GM19467 (cell line): Measurements from ENCODE around the gene NALCN.

ENCODE experiments used
- ATAC-seq: cut with Tn5 transposase; IDR thresholded peaks from one replicate; pipeline ENCODE4 v1.9.1; 2021; ENCODE audit warnings: mild to moderate bottlenecking, moderate library complexity; ENCODE audit not compliant: unreplicated experiment

NALCN gene

DNA sequence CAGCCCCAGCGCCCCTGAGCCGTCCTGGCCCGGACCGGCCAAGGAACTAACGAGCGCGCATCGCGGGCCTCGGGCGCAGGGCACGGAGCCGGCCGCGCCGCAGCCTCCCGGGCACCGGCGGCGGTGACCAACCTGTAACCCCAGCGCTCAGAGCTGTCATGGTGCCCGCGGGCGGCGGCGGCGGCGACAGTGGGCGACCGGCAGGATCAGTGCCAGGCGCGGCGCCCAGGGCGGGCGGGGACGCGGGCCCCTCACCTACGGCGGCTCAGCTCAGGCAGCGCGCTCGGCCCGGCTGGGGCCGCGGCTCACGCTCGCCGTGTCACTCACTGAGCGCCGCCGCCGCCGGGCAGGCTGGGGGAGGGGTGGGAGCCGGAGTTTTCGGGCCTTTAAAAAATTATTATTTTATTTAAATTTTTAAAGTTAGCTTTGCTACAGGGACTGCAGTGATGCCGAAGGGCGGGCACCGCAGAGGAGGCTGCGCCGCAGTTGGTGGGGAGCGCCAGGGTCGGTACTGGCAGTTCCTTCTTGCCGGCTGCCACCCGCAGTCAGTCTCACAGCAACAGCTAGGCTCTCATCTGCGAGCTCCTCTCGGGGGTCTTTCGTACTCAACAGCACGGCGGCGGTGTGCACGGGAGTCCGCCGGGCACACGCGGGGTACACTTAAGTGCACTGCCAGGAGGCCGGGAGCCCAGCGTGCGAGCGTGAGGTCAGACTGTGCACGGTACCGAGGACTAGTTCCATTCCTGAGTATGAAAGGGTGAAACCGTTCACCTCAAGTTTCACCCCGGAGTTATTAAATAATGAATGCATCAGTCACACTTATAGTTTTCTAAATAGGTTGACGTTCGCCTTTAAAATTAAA, at the start of gene NALCN:
NALCN (minus strand) TSS at position 328 of the 862 bp plus-strand sequence. CDS start 17,382 bp downstream, outside the sequence.
- ATAC-seq: no peak

DNA sequence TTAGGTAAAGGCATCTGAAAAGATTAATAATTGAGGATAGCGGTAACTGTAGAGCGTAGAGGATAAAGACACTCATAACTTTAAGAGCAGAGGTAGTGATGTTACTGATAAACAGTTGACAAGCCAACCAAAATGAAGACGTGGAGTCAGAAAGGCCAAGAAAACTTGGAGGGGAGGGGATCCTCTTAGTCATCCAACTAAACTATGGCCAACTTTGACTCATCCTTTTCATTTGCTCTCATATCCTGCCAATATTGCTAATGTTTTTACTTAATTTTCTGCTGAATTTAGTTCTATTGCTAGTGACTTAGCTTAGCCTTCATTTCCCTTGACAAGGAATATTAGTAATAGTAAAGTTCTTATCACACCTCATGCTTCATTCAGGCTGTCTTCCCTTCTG, 49.6 kb upstream of the NALCN start:
- no peak for ATAC-seq

DNA sequence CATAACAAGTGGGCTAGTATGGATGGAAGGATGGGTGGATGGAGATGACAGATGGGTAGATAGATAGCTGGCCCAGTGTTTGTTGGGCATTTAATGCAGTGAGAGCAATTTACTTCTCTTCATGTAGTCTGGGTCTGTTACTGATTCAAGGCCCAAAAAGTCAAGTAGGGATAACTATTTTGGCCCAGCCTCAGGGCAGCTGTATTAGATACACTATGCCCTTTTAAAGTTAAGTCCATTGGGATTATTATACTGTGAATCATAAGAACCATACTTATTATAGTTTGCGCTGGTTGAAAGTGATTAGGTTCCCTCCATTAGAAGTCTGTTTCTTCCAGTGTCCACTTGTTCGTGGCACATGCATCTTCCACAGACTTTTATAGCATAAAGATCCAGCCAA, 40.9 kb upstream of the NALCN start:
- no peak for ATAC-seq

DNA sequence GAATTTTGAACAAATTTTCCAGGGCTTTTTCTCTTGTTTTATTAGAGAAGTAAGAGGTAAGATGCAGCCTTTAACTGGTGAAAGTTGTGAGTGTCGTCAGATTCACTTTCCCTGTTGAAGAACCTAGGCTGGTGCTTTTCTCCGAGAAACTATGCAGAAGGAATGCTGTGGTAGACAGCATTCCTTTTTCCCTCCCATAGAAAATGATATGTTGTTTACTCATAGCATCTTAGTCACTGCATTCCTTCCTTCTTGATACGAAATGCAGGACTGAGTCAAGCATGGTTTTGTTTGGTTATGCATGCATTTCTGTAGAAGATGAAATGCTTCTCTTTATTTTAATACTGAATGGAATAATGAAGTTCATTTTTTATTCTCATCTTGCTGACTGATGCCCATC, 39.6 kb upstream of the NALCN start:
- ATAC-seq: no peak

DNA sequence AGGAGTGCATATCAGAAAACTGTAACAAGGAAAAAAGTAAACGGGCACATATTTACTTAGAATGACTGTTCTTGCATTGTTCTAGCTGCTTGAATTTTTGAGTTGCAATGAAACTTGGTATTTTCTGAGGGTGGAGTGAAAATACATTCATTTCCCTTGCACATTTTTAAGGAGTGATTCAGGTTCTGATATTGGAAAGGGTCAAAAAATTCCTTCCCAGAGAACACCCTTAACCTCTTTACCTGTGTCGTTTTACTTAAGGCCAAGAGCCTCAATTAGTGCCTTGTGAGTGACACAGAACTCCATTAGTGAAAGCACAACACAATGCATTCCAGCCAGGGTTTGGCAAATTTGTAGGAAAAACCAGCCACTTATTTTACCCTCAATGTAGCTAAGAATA, 38.5 kb upstream of the NALCN start:
- no peak for ATAC-seq

DNA sequence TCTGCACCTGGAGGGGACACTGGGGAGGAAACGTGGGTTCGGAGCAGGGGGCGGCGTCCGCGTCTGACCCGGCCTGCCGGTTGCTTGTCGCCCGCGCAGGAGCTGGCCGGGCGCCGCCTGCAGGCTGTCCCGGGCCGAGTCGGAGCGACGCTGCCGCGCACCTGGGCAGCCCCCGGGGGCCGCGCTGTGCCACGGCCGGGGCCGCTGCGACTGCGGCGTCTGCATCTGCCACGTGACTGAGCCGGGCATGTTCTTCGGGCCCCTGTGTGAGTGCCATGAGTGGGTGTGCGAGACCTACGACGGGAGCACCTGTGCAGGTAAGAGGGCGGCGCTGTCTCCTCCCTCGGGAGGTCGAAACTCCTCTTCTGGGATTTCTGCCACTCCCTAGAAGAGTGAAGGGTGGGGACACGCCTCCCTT, 37.5 kb upstream of the NALCN start:
- peak; percentile 28 for ATAC-seq

DNA sequence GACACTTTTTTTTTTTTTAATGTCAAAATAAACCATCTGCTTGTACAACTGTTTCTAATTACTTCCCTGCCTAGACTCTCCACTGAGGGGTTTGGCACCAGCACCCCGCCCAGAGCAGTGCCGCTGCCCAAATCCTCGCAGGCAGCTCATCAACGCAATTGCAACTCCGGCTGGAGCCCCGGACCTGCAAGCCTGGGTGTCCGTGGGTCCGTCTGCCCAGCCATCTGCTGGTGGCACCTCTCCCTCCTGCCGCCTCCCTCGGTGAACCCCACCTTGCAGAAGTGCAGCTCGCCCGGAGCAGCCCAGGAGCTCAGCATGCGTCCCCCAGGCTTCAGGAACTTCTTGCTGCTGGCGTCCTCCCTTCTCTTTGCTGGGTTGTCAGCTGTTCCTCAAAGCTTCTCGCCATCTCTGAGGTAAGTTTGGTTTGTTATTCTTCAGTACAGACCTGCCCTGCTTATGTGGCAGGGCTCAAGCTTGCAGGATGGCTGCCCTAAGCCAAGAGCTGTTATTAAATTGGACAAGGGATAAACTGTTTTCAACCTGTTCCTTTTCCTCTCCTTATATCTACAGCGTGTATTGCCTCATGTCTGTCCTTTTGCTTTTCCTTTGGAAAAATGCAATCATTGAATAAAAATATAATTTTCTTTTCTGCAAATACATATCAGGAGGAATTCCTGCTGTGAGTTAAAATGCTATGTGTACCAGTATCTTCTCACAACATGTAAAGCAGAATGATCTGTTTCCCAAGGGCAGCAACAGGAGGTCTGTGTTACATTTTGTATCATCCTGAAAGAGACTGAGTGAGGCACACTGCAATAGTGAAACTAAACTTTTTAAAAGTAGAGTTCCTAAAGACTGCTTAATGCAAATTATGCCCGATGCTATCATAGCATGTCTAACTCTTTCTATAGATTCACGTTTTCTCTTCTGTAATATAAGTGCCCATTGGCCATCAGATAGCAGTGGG, 36.5 kb upstream of the NALCN start, which contains the start of gene ITGBL1:
ITGBL1 (plus strand) TSS at position 157 of the 967 bp plus-strand sequence; CDS start at position 316, 159 bp downstream.
- peak; percentile 68 for ATAC-seq

DNA sequence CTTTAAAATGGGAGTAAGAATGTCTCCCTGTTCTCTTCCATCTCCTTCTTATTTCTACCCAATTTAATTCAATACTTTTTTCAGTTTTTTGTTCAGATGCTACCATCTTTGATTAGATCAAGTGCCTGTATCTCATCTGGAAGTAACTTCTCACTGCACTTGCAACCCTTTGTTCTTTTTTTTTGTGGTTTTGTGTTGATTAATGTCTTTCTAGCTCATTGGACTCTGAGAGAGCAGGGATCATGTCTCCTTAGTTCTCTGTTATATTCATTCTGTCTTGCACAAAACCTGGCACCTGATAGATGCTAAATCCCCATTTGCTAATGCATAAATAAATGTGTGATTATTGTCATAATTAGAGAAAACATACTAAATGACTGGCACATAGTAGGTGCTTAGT, 35.3 kb upstream of the NALCN start:
- no peak for ATAC-seq

DNA sequence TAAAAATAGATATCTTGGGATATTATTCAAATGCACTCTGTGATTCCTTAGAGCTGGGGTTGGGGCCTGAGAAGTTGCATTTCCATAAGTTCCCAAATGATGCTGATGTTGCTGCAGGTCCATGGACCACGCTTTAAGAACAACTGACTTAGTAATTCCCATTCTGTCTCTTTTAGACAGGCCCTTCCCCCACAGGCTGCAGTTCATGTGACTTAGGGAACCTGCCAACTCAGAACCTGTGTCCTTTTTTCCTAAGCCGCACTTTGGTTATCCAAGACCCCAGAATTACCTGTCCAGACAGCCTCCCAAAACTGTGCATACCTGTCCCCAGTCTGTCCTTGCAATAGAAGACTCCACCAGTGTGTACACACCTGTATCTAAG, 34.4 kb upstream of the NALCN start:
- ATAC-seq: no peak

DNA sequence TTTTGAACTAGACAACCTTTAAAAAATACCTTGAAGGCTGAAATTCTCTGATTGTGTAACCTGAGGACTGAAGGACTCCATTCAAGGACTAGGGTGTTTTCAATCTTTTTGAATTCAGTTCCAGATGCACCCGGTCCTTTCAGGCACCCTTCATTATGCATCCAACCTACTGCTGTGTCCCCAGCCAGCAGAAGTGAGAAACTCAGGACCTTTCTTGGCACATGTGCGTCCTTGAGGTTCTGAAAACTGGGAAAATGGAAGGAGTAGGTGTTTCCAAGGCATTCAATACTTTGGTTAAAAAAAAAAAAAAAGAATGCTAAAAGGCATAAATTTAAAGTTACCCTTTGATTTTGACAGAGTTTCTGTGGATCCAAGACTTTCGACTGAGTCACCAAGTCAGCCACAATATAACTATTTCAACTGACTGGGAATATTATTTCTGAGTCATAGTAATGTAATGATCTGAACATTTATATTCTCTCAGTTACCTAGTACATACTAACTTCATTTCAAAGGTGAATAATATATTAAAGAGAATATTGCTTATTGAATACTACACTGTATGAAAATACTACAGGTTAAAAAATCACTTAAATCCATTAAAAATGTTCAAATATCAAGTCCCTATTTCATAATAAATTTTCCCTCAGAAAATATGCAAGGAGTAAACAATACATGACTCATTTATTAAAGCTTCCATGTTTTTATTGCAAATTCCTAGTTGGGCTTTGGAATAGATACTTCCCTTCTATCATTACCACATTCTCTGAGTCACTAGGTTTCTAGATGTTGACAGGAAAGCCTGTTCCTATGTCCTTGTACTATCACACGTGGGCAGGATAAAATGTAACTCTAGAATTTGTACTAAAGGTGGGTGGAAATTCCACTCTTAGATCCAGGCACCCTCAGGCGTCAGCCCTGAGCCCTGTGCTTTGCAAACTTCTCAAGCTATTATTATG, 33.8 kb upstream of the NALCN start:
- ATAC-seq: no peak

DNA sequence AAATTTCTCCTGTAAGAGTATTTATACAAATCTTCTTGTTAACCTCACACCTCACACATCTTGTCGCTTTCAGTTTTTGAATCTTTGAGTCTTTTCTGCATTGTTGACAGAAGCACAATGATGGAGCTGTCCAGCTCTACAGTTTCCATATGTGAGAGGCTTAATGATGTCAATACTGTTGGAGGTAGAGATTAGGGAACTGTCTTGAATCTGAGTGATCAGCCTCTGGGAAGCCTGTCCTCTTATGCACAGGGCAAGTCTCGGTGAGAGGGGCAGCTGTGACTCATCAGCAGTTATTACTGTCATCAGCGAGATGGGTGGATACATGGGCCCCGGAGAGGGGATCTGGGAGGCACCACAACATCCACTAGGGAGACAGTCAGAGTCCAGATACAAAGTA, 31.5 kb upstream of the NALCN start:
- ATAC-seq: no peak

DNA sequence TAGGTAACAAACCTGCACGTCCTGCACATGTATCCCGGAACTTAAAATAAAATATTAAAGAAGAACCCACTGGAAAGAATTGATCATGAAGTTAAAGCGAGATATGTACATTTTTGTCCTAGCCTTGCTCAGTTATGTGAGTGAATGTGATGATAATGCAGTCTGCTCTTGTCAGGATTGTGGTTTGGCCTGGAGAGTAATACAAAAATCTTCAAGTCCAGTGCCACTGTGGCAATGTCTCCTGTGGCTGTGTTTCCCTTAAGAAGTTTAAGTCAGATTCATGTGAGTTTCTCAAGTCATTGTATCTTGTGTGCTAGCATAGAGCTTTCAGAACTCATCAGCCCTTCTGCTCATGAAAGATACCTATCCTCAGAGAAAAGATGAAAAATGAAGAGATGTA, 18.2 kb upstream of the NALCN start:
- ATAC-seq: no peak

DNA sequence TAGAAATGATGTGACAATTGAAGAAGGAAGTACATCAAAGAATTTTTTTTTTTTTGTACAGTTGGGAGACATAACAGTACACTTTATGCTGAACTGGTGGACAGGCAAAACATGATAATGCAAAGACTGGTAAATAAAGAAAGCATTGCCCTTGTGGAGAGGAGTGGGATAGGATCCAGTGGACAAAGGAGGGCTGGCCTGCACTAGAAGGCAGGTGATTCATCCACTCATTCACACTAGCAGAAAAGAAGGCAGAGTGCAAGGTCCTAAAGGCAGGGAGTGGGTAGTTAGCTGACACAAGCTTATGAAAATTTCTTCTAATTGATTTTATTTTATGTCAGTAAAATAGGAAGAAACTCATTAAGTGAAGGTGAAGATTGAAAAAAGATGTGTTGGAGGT, 17.6 kb upstream of the NALCN start:
- no peak for ATAC-seq

DNA sequence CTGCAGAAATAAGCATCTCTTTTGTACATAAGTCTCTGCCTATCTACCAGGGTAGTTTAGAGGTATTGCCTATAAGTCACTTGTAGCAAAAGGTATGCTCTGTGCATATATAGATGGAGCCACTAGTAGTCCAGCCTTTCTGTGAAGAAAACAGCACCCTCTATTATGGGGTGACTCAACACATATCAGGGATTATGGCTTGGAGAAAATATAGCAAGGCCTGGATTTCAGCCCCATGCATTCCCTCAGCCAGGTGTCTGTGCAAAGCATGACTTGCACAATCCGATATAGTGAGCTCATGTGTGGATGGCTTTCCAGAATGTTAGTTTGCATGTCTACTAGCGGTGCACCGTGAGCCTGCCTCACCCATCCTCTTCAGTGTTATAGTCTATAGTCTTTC, 13.4 kb upstream of the NALCN start:
- no peak for ATAC-seq

DNA sequence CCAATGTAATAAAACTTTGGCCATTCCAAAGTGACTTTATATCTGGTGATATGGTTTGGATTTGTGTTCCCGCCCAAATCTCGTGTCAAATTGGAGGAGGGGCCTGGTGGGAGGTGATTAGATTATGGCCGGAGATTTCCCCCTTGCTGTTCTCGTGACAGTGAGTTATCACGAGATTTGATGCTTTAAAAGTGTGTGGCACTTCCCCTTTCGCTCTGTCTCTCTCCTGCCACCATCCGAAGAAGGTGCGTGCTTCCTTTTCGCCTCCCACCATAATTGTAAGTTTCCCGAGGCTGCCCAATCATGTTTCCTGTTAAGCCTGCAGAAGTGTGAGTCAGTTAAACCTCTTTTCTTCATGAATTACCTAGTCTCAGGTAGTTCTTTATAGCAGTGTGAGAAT, 9.3 kb upstream of the NALCN start:
- no peak for ATAC-seq

DNA sequence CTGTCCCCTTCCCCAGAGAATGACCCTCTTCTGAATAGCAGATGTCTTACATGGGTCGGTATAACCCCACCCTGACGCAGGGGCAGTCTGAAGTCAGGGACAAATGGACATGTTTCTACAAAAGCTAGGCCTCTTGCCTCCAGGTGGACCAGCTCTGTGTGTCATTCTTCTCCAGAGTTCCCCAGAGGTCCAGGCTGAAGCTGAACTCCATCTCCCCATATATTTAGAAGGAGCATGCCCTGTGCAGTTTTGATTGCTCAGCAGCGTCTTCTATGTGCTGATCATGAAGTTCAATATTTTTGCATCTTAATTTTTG, 8.8 kb upstream of the NALCN start:
- no peak for ATAC-seq

DNA sequence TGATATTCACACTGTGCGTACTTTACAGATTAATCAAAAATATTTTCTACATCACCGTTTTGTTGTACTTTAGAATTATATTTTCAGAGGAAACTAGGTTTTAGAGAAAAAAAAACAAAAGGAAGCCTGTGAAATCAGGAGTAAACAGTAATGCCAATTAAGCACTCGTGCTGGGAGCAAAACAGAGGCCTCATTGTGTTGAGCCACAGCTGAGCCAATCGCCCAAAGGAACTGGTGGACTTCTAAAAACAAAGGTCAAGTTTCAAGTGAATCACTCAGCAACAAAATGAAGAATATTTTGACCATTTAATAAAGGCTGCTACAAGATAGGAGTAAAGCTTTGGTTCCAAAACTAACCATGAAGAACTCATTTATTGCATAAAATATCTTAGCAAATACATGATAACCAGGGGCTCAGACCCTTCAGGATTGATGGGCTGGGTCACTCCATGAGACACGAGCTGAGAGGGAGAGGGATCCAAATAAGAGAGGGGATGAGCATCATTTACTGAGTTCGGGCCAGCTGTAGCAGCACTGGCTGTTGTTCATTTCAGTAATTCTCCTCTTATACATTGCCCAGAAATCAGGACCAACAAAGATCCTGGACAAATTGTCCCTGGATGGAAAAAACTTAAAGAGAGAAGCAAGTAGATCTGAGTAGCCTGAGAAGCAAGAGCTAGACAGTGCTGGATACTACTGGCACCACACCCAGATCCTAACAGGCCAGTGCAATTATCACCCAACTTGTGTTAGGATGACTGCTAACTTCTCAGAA, 8.3 kb upstream of the NALCN start:
- ATAC-seq: no peak

DNA sequence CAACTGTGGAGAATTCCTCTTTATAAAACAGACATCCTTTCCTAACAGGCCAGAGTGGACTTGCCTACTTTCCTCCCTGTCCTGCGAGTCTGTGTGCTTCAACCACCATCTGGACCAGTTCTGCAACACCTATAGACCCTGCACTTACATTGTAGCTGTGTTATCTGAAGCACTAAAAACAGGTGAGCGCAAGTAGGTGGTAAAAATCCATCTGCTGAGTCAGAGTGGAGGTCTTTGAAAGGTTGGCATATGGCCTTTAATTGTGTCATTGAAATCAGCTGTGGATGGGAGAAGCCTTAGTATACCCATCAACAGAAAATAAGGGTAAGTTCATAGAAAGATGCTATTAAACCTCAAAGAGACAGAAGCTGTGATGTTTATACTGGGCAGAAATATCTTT, 7.6 kb upstream of the NALCN start:
- ATAC-seq: no peak

DNA sequence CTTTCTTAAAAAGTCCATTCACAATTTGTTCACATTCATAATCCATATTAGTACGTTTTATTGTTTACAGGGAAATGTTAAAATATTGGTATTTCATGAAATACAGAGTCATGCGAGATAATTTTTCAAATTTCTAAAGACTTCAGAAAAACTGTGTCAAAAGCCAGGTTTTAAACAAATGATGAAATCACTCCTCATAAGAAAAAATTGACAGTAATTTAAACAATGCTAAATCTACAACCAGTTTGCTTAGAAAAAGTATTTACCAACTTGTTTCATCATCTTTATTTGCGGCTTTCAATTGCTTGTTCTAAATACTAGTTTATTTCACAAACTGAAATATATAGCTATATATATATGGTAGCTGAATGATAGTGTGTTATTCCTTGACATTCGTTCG, 1.2 kb upstream of the NALCN start:
- ATAC-seq: no peak

DNA sequence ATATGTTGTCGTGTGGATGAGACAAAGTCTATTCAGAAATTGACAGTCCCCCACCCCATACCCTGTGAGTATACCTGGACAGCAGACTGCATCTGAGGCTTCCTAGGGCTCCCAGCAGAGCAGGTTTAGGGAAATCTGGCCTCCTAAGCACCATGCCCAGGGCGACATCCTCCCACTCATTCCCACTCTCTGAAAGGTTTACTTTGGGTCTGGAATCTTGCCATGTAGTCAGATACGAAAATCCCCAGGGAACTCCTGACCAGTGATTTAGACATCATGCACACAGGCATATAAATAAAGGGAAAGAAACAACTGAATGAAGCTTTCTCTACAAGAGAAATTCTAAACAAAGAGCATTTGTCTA, 717 bp upstream of the NALCN start:
- ATAC-seq: no peak
